ENCODE results near the gene BBOF1. TPM values are rescaled to one million over a fixed set of nuclear protein-coding genes. Genes with fewer than 3 reads are reported as not detected.
"Not testable (repeated sequence)": the region's sequence is repeated elsewhere in the genome, so short reads cannot be mapped to it uniquely, and the experiment has no call there.

Gene BBOF1
- total RNA-seq, result 2.8 TPM
- long read RNA-seq, partial matches to known transcripts, result 0 of 12 reads
- long read RNA-seq, other reads (novel, unspliced or antisense), result 11 of 12 reads

GRCh38 chr14:74018586-74019407 is at the start of gene BBOF1, which contains the start of gene ENTPD5:
TSS of gene BBOF1 (plus strand) at chr14:74019349. CDS start at chr14:74019479, 130 bp downstream.
TSS of gene ENTPD5 (minus strand) at chr14:74019288. CDS start at chr14:73988102, 31,186 bp downstream.
- no peaks in the 10 kb centered on the region for H3K27me3 ChIP-seq
- H3K36me3 ChIP-seq, result no peaks in the 10 kb centered on the region
- H3K9me3 ChIP-seq, result no peaks in the 10 kb centered on the region
- H3K4me3 ChIP-seq, result peak within 1 kb of the TSS; percentile 97
- TF ChIP-seq CTCF (IDR thresholded peaks at IDR 0.05), result no peak
- ATAC-seq (peak; percentile 99), DNase-seq (peak; percentile 94)
- peaks cover 7% of the 10 kb centered on the region for H3K4me1 ChIP-seq
- intact Hi-C loops (cut with DNase I), result no loop called here
- H3K27ac ChIP-seq, result peak within 1 kb of the TSS; percentile 99

GRCh38 chr14:73973497-73973896 is 45.7 kb upstream of the BBOF1 start:
- DNase-seq, result no peak
- H3K4me3 ChIP-seq, result no peak overlapping the region
- no peak for TF ChIP-seq CTCF (IDR thresholded peaks at IDR 0.05)
- intact Hi-C loops (cut with DNase I), result no loop called here
- H3K36me3 ChIP-seq, result peaks cover 45% of the 10 kb centered on the region
- H3K27ac ChIP-seq, result no peak overlapping the region
- H3K9me3 ChIP-seq, result no peaks in the 10 kb centered on the region
- no peaks in the 10 kb centered on the region for H3K4me1 ChIP-seq
- no peak for ATAC-seq
- no peaks in the 10 kb centered on the region for H3K27me3 ChIP-seq

- peaks cover 23% of the 10 kb centered on the region for H3K36me3 ChIP-seq
- ATAC-seq, result no peak
Observed at GRCh38 chr14:73976125-73976524, 43.0 kb upstream of the BBOF1 start.

GRCh38 chr14:73977896-73978295 is 41.3 kb upstream of the BBOF1 start:
- intact Hi-C loops (cut with DNase I), result no loop called here
- H3K36me3 ChIP-seq, result peaks cover 25% of the 10 kb centered on the region
- no peak for ATAC-seq

More at GRCh38 chr14:73976125-73976524, 43.0 kb upstream of the BBOF1 start:
- Histone ChIP-seq H3K27me3 (no peaks in the 10 kb centered on the region), H3K9me3 (no peaks in the 10 kb centered on the region), H3K27ac (no peak overlapping the region), H3K4me1 (no peaks in the 10 kb centered on the region), H3K4me3 (no peak overlapping the region)
- no peak for DNase-seq
- no peak for TF ChIP-seq CTCF (IDR thresholded peaks at IDR 0.05)
- intact Hi-C loops (cut with DNase I), result no loop called here

GRCh38 chr14:73988065-73988464 is 31.1 kb upstream of the BBOF1 start:
- H3K9me3 ChIP-seq, result no peaks in the 10 kb centered on the region
- H3K27me3 ChIP-seq, result no peaks in the 10 kb centered on the region
- no peak overlapping the region for H3K27ac ChIP-seq
- peaks cover 24% of the 10 kb centered on the region for H3K36me3 ChIP-seq
- intact Hi-C loops (cut with DNase I), result no loop called here
- DNase-seq (no peak), ATAC-seq (no peak)
- TF ChIP-seq CTCF (IDR thresholded peaks at IDR 0.05), result no peak
- H3K4me1 ChIP-seq, result no peaks in the 10 kb centered on the region
- no peak overlapping the region for H3K4me3 ChIP-seq

More at GRCh38 chr14:73977896-73978295, 41.3 kb upstream of the BBOF1 start:
- Histone ChIP-seq H3K4me1 (no peaks in the 10 kb centered on the region), H3K9me3 (no peaks in the 10 kb centered on the region), H3K27ac (no peak overlapping the region), H3K4me3 (no peak overlapping the region), H3K27me3 (no peaks in the 10 kb centered on the region)
- no peak for DNase-seq
- TF ChIP-seq CTCF (IDR thresholded peaks at IDR 0.05), result no peak

GRCh38 chr14:73988656-73989055 is 30.5 kb upstream of the BBOF1 start:
- ATAC-seq; intact Hi-C loops (cut with DNase I); H3K4me1 ChIP-seq; H3K9me3 ChIP-seq; H3K27me3 ChIP-seq; H3K4me3 ChIP-seq; DNase-seq; H3K27ac ChIP-seq: not testable (repeated sequence)
- peaks cover 24% of the 10 kb centered on the region for H3K36me3 ChIP-seq

All from upper lobe of right lung (tissue), 1 donor.